HG03342 (cell line): ENCODE results near the gene PCDH8.

Source experiments
- ATAC-seq: cut with Tn5 transposase; IDR thresholded peaks from one replicate; pipeline ENCODE4 v1.9.1; 2021; ENCODE audit warnings: mild to moderate bottlenecking, moderate library complexity; ENCODE audit not compliant: unreplicated experiment

PCDH8 gene, protein sequence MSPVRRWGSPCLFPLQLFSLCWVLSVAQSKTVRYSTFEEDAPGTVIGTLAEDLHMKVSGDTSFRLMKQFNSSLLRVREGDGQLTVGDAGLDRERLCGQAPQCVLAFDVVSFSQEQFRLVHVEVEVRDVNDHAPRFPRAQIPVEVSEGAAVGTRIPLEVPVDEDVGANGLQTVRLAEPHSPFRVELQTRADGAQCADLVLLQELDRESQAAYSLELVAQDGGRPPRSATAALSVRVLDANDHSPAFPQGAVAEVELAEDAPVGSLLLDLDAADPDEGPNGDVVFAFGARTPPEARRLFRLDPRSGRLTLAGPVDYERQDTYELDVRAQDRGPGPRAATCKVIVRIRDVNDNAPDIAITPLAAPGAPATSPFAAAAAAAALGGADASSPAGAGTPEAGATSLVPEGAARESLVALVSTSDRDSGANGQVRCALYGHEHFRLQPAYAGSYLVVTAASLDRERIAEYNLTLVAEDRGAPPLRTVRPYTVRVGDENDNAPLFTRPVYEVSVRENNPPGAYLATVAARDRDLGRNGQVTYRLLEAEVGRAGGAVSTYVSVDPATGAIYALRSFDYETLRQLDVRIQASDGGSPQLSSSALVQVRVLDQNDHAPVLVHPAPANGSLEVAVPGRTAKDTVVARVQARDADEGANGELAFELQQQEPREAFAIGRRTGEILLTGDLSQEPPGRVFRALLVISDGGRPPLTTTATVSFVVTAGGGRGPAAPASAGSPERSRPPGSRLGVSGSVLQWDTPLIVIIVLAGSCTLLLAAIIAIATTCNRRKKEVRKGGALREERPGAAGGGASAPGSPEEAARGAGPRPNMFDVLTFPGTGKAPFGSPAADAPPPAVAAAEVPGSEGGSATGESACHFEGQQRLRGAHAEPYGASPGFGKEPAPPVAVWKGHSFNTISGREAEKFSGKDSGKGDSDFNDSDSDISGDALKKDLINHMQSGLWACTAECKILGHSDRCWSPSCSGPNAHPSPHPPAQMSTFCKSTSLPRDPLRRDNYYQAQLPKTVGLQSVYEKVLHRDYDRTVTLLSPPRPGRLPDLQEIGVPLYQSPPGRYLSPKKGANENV

DNA sequence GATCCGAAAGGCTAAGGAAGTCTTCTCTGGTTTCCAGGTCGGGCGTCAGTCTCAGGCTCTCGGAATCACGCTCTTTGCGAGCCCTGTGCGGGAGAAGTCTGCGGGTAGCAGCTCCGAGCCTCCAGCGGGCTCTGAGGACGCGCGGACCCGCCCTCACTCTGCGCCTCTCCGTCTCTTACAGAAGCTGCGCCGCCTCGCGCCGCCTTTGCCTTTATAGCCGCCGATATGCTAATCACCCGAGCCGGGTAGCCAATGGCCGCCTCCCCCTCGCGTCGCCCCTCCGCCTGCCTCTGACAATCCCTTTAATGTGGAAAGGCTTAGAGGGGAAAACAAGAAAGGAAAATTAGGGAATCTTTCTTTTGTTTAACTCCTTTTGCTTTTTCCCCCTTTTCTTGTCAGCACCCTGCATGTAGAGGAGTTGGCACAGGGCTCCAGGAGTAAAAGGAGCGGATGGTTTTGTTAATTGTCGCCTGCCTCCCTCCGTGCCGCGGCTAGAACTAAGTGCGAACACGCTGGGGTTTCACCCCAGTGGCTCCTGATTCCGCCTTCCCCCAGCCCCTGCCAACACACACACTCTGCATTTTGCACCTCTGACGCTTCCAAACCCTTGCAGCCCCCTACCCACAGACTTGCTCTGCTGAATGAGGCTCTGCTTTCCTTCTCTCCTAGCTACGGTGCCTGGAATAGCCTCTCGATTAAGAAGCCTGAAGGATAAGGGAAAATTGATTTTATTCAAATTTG, at the start of gene PCDH8:
TSS of gene PCDH8 (minus strand) at position 186 of the 741 bp plus-strand sequence. CDS start 204 bp downstream, outside the sequence.
- ATAC-seq, result no peak

DNA sequence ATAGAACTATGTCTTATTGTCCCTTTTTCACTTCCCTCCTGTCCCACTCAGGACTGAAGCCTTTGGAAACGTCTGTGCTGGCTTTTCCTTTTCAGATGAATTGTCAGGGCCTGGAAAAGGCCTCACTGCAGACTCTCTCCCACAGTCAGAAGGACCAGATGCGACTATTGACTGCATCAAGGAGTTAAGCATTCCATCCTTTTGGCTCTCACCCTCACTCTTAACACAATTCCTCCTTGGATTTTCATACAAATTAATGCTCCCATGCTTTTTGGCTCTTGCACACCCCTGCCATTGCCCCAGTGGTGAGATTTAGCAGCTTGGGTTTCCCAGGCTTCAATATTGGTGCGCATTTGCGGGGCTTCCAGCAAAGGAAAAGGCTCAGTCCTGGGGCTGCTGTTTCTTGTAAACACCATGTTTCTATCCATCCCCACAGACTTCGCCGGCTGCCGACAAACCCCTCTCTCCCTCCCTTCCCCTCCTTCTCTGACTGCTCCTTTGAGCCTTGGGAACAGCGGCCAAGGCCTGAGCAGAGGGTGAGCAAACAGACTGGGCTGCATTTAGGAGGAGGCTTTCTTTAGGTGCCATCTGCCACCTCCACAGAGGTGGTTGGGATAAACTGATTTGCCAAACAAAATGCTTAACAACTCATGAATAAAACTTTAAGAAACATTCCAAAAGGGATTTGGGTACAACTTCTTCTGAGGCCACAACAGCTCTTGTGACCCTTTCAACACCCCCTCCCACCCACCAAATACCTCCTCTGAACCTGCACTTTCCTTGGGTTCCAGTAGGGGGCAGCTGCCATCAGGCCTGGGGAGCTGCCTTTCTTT, 48.6 kb upstream of the PCDH8 start:
- no peak for ATAC-seq

DNA sequence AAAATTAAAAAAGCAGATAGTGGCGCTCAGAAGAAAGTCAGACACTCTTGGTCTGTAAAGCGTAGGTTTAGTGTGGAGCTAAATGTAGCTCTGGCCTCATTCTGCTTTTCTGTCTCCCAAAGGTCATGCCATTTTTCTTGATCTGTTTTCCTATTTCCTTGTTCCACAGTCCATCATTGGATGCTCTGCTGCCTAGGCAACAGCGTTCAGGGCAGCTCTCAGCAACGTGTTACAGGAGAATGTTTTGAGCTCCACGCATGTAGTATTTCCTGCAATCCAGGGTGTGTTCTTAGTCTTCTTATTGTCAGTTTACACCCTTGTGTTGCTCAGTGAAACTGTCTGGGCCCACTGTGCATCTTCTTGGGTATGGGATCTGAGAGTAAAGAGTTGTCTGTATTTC, 46.0 kb upstream of the PCDH8 start:
- no peak for ATAC-seq

DNA sequence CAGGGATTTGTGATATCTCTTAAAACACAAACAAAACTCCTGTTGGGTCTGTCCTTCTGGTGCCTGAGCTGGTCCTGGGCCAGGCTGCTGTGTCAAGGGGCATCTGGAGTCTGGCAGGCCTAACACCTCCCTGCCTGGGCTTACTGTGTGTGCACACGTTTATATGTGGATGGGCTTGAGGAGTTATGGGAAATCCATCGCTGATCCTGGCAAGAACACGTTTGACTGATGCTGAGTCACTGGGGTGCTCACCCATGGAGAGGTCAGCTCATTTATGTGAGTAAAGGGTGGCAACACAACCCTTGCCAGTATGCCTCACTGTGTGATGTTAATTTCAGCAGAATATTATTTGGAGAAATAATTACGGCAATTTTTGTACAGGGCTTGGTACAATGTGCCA, 44.5 kb upstream of the PCDH8 start:
- no peak for ATAC-seq

DNA sequence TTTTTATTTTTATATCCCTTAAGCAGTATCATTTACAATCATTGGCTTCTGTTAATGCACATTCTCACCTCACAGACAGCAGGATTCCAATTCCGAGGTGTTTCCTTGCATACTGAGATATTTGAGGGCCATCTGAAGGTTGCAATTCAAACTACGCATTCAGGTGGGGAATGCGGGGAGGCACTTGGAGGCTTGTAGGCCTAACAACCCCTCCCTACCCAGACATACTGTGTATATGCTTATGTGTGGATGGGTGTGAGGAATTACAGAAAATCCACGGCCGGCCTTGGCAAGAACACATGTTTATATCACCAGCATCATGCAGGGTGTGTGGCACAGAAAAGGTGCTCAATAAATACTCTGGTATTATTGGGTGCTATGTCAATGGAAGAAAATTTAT, 43.3 kb upstream of the PCDH8 start:
- no peak for ATAC-seq

DNA sequence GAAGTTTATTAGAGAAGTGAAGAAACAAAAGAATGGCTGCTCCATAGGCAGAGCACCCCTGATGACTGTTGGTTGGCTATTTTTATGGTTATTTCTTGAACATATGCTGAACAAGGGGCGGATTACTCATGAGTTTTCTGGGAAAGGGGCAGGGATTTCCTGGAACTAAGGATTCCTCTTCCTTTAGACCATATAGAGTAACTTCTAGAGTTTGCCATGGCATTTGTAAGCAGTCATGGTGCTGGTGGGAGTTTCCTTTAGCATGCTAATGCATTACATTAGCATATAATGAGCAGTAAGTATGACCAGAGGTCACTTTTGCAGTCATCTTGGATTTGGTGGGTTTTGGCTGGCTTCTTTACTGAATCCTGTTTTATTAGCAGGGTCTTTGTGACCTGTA, 38.7 kb upstream of the PCDH8 start:
- no peak for ATAC-seq

DNA sequence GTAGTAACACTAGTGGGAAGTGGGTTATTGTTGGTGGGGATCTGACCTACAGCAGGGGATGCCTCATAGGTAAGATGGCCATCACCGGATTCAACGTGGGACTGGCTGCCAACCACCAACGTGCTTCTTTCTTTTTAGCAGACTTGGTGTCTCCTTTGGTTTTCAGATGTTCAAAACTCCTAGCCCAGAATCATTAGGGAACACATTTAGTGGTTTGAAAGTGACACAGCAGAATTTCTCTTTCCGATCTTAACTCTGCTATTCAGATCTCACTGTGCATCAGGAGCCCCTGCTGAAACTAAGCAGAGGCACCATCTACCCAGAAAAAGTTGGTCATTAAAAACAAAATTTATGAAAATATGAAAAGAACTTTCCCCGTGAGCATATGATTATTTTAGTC, 36.7 kb upstream of the PCDH8 start:
- no peak for ATAC-seq

DNA sequence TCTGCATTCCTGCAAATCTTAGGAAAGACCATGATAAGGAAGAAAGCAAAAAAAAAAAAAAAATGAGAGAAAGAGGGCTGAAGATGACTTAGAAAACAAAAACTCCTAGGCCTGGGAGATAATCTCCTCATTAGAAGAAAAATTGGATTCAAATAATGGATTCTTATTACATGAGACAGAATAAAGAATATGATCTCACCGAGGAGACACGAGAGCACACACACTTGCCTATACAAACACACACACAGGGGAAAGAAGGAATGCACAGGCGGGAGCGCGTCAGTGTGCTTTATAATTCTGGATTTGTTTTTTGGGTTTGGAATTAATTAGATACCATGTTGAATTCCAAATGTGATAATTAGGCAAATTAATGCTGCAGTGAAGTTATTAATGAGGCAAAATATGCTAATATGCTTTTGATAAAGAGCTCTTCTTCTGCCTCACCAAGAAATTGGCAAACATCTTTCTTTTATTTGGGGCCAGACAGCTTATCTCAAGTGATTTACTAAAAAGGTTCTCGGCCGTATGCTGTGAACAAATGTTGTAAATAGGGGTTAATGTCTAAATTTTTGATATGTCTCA, 36.1 kb upstream of the PCDH8 start:
- ATAC-seq, result no peak

DNA sequence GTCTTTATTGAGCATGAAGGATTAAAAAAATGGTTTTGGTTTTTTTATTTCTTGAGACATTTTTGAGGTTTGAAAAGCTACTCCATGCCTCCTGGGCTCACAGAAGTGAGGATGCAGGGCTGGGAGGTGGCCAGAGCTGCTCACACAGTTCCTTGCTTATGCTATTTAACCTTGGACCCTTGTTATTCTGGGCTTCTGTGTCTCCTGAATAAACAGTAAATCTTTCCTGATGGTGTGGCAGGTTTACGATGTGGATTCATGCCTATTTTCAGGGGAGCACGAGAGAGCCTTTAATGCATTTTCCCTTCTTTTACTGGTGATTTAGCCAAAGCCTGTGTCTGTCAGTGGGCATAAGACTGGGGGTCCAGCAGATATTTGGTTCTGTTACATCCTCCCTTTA, 34.3 kb upstream of the PCDH8 start:
- no peak for ATAC-seq

DNA sequence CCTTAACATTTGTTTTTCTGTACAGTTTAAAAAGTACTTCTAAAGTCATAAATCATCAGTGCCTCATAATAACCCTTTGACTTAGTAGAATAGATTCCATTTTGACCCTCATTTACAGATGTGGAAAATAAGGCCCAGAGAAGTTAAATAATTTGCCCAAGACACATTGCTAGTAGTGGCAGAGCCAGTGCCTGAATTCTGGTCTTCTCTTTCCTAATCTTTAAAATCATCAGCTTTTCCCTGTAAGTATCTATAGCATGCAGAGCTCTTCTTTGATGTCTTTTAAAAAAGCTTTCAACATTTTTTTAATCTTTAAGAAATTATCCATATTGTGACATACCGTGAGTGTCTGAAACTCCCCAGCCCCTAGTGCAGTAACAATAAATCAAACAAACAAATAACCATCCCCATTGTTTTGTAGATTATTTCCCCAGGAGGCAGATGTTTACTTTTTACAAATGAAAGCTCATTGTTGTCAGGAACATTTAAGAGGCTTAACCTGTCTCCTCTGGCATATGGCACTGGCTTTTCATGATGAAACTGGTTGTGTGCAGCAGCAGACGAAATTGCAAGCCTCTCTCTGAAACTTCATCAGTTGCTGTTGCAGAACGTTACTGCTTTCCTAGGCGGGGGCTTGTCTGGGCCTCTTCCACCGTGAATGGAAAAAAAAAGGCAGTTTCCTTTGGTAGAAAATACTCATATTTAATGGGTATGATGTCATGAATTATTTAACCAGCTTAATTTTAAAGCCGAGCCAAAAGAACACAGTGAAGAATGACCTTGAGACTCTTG, 31.7 kb upstream of the PCDH8 start:
- ATAC-seq, result no peak

DNA sequence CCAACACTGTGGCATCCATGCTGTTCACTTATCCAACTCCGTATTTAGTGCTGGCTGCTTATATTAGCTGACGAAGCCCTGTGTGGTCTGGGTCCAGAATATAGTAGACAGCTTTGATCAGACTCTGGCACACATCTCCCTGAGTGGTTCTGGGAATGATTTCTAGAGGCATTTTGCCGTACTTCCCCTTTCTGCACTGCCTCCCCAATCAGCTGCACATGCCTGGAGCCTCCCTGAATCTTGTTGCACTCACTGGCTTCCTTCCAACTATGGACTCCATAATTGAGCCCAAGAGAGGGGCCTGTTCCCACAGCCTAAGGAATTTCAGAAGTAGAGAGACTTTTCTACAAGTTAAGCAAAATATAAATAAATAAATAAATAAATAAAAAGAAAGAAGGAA, 30.4 kb upstream of the PCDH8 start:
- no peak for ATAC-seq

DNA sequence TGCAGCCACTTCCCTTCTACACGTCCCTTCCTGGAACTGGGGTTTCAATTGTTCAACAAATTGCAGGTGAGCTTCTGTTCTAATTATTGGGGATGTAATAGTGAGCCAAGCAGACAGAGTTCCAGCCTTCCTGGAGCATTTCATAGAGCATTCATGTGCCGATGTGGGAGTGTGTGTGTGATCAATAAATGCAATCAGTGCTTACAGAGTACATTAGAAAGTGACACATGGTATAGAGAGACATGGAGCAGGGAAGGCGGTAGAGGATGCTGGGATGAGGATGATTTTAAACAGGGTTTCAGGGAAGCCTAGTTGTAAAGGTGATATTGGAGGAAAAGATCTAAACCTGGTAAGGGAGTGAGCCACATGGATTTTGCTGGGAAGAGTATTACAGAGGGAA, 21.7 kb upstream of the PCDH8 start:
- no peak for ATAC-seq

DNA sequence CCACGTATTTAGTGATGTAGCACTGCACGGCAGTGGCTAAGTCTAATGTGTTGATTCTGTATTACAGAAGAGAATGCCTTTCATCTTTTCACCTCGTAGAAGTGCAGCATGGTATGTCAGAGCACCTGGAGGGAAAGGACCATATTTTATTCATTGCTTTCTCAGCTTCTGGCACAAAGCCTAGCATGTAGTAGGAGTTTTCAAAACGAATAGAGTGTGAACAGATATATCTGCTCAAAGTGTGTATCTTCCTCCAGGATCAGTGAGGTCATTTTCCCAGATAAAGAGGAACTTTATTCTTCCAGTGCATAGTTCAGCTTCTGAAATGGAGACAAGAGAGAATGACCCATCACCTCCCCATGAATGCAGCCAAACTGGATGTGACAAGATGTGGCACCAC, 21.2 kb upstream of the PCDH8 start:
- ATAC-seq, result no peak

DNA sequence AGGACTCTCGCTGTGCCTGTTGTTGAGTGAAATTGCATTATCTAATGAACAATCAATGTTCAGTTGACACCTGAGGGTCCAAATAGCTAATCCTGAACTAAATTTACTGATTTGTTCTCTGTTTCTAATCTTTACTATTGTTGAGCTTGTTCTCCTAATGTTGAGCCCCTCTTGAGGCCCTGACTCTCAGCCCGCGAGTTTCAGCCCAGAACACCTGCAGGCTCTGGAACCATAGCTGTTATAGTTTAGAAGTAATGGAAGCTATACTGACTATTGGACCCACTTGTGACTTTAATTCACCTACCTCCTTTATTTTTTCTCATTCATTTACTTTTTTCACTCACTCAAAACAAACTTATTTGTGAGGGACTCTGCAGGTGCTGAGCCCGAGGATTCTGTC, 20.6 kb upstream of the PCDH8 start:
- ATAC-seq, result no peak

DNA sequence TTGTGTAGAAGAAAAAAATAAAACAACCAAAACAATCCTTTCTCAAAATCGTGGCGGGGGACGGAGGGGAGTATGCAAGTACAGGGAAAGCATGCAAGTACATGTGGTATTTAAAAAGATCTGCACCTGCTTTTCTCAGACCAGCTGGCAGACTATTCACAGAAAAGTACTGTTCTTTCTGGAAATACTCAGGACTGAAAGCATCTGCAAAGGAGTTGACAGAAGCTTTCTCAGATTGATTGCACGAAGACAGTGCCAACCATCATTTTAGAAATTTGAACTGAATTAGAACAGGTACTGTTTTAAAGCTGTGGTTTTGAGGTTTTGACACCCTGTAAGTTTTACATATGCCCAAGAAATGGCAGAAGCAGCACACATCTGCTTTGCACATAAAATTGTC, 19.8 kb upstream of the PCDH8 start:
- ATAC-seq, result no peak

DNA sequence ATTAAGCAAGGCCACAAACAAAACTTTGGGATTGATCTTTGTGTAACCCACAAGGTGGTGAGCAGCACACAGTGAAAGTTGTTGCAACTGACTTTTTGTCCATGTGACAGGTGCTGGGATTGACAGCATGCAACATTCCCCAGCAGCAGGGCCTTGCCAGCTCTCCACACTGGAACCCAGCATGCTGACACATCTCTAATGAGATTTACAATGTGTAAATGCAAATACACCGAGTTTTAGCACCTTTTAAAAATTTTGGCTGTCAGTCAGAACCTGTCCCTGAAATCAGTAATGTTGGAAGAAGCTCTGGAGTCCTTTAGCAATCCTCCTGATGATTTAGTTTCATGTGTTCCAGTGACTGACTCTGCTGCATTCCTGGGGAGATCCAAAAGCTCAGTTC, 16.5 kb upstream of the PCDH8 start:
- ATAC-seq, result no peak

DNA sequence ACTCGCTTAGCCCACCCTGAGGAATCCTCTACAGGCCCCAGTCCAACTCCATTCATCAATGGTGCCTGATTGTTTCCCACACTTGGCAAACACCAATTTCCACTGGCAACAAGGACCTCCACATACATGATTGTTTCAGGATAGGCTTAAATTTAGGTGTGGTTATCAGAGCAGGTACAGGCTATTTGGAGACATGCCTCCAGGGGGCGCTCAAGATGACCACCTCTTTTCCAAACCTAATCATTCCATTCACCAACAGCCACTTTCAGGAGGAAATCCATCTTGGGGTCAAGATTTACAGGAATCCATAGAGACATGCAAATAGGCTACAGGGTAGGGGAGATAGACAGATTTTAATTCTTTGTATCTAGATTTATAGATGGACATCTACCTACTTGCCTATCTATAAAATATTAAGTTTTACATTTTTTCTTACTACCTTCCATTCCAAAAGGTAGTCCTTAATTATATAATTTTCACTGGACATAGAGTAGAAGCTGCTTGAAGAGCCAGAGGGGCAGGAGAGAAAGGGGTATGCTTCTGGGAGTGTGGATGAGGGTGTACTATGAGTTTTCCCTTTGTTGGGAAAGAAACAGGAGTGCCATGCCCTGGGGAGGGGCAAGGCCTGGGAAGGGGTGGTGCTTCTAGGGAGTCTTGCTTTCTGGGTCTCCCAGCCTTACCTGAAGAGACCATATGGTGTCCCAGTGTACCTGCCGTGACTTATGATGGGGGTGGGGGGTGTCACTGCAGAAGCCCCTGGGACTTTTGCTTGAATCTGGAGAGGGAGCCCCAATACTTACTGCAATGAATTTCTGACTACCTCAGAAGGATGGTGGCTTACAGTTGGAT, 14.1 kb upstream of the PCDH8 start:
- ATAC-seq, result no peak

DNA sequence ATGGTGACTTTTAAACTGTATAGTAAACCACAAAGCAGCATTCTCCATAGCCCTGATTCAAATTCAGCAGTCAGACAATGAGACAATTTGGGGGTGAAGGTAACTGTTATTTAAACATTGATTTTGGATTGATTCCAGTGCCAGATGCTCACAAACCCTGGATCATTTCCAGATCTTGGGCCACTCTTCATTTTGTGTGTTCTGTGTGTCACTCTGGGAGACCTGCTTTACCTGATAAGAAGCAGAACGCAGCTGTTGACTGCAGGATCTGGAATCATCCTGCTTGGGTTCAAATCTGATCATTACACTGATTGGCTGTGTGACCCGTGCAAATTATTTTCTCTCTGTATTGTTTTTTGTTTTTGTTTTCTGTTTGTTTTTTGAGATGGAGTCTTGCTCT, 4.0 kb upstream of the PCDH8 start:
- no peak for ATAC-seq
